RWPE2 (cell line): Measurements from ENCODE around the gene GALK2.

Experiments used
- ATAC-seq: fragments of 200-7000 bp; cut with Tn5 transposase; 3 replicates; pipeline ENCODE4 v1.9.1; 2021; ENCODE audit warnings: low read depth
- DNase-seq: peaks from one replicate; pipeline ENCODE4 v3.0.0-alpha.2; 2020; ENCODE audit warnings: low spot score
- H3K27ac ChIP-seq: fragments of 450-650 bp; 2 replicates; pipeline ENCODE4 v1.5.1; 2017; ENCODE audit warnings: mild to moderate bottlenecking; ENCODE audit not compliant: poor library complexity, severe bottlenecking
- H3K27me3 ChIP-seq: fragments of 250-450 bp; sonication (Bioruptor Pico); 2 replicates; pipeline ENCODE4 v1.5.1; 2021; ENCODE audit warnings: mild to moderate bottlenecking, moderate library complexity; ENCODE audit not compliant: insufficient read depth, poor library complexity, severe bottlenecking
- H3K36me3 ChIP-seq: fragments of 250-450 bp; sonication (Bioruptor Pico); 2 replicates; pipeline ENCODE4 v1.5.1; 2020; ENCODE audit warnings: low read depth, mild to moderate bottlenecking, moderate library complexity
- H3K4me1 ChIP-seq: fragments of 250-450 bp; sonication (Bioruptor Pico); 2 replicates; pipeline ENCODE4 v1.5.1; 2021; ENCODE audit warnings: mild to moderate bottlenecking, moderate library complexity; ENCODE audit not compliant: insufficient read depth, poor library complexity, severe bottlenecking
- H3K4me3 ChIP-seq: fragments of 250-450 bp; sonication (Bioruptor Pico); 2 replicates; pipeline ENCODE4 v1.5.1; 2021; ENCODE audit warnings: mild to moderate bottlenecking, moderate library complexity; ENCODE audit not compliant: severe bottlenecking
- H3K9me3 ChIP-seq: fragments of 250-450 bp; sonication (Bioruptor Pico); 2 replicates; pipeline ENCODE4 v1.5.1; 2021; ENCODE audit warnings: mild to moderate bottlenecking, moderate library complexity; ENCODE audit not compliant: severe bottlenecking
- TF ChIP-seq, protein P1 (sequence below): fragments of 450-650 bp; IDR thresholded peaks from one replicate; pipeline ENCODE4 v1.5.1; 2017; ENCODE audit warnings: mild to moderate bottlenecking, moderate library complexity; ENCODE audit not compliant: poor library complexity, severe bottlenecking

Gene GALK2

DNA sequence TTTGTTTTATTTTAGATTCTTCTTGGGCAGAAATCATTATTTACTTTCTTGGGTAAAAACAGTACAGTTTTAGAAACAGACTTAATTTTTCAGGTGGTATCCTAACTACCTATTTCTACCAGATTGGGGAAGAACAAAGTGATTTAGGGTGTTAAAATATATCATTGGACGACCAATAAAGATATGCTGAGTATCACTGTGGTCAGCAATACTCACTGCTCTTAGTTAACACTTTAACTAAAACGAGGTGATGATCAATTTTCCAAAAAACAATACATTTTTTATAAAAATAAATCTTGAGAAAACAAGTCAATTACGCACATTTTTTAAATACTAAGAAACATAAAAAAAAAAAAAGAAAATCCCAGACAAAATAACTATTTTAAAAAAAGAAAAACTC, 18.2 kb upstream of the GALK2 start:
- Histone ChIP-seq H3K9me3 (no peaks in the 10 kb centered on the region), H3K27ac (no peak overlapping the region), H3K4me1 (peaks cover 30% of the 10 kb centered on the region), H3K27me3 (no peaks in the 10 kb centered on the region), H3K36me3 (peaks cover 19% of the 10 kb centered on the region), H3K4me3 (no peak overlapping the region)
- TF ChIP-seq, protein P1, sequence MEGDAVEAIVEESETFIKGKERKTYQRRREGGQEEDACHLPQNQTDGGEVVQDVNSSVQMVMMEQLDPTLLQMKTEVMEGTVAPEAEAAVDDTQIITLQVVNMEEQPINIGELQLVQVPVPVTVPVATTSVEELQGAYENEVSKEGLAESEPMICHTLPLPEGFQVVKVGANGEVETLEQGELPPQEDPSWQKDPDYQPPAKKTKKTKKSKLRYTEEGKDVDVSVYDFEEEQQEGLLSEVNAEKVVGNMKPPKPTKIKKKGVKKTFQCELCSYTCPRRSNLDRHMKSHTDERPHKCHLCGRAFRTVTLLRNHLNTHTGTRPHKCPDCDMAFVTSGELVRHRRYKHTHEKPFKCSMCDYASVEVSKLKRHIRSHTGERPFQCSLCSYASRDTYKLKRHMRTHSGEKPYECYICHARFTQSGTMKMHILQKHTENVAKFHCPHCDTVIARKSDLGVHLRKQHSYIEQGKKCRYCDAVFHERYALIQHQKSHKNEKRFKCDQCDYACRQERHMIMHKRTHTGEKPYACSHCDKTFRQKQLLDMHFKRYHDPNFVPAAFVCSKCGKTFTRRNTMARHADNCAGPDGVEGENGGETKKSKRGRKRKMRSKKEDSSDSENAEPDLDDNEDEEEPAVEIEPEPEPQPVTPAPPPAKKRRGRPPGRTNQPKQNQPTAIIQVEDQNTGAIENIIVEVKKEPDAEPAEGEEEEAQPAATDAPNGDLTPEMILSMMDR, result no peak
- ATAC-seq (no peak), DNase-seq (no peak)

DNA sequence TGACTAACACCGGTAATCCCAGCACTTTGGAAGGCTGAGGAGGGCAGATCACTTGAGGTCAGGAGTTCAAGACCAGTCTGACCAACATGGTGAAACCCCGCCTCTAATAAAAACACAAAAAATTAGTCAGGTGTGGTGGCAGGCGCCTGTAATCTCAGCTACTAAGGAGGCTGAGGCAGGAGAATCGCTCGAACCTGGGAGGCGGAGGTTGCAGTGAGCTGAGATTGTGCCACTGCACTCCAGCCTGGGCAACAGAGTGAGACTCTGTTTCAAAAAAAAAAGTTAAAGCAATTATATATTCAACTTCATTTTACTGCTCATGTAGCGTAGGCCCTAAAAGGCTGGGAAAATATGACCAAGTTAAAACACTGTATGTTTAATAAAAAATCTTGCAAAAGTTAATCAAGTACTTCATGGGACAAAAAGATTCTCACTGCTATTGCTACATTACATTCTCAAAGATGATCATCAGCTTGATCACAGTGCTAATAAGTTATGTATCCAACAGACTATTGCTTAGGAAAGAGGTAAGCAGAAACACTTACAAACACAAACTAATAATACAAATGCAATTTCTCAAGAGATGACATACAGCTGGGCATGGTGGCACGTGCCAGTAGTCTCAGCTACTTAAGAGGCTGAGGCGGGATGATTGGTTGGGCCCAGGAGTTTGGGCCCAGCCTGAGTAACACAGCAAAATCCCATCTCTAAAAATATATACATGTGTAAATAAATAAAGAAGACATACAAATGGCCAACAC, 17.3 kb upstream of the GALK2 start:
- Histone ChIP-seq H3K27ac (no peak overlapping the region), H3K4me1 (peaks cover 37% of the 10 kb centered on the region), H3K9me3 (no peaks in the 10 kb centered on the region), H3K36me3 (peaks cover 22% of the 10 kb centered on the region), H3K27me3 (no peaks in the 10 kb centered on the region), H3K4me3 (no peak overlapping the region)
- TF ChIP-seq, protein P1, result no peak
- DNase-seq (no peak), ATAC-seq (no peak)

DNA sequence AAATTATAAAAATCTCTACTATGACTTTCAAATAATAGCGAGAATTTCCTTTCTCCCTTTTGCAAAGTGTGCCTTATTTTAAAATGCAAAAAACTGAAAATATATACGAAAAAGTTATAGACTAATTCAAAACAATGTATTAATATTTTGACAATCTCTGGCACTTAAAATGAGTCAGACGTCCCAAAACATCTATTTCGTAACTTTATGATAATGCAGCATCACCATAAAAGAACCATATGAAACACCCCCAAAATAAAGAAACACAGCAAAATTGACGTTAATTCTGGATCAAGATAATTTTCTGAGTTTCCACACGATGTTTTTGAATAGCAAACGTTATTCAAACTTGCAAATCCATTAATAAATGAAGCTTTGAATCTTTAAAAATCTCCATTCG, 15.7 kb upstream of the GALK2 start:
- DNase-seq, result no peak
- peak overlapping the region; percentile 50 for H3K27ac ChIP-seq
- H3K4me3 ChIP-seq, result peak overlapping the region; percentile 84
- H3K9me3 ChIP-seq, result no peaks in the 10 kb centered on the region
- TF ChIP-seq, protein P1, result no peak
- ATAC-seq, result no peak
- peaks cover 34% of the 10 kb centered on the region for H3K4me1 ChIP-seq
- peaks cover 18% of the 10 kb centered on the region for H3K36me3 ChIP-seq
- H3K27me3 ChIP-seq, result no peaks in the 10 kb centered on the region

DNA sequence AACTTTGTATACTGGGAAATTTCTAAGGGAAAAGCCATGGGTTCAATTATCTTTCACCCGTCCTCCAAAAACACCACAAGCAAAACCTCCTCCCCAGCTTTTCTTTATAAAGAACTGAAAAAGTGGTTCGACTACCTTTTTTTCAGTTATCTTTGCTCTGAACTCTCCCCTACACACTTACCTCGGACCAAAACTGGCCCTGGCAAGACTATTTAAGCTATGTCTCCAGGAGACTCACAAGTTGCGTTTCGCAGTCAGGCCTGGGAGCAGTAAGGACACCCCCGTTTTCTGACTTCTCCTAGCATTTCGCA, 15.3 kb upstream of the GALK2 start:
- Histone ChIP-seq H3K9me3 (no peaks in the 10 kb centered on the region), H3K27ac (peak overlapping the region; percentile 50), H3K36me3 (peaks cover 14% of the 10 kb centered on the region), H3K4me3 (peak overlapping the region; percentile 84), H3K27me3 (no peaks in the 10 kb centered on the region), H3K4me1 (peaks cover 34% of the 10 kb centered on the region)
- no peak for DNase-seq
- TF ChIP-seq, protein P1, result no peak
- peak; percentile 8 for ATAC-seq

- Histone ChIP-seq H3K27ac (peak within 1 kb of the TSS; percentile 50), H3K27me3 (no peaks in the 10 kb centered on the region), H3K9me3 (no peaks in the 10 kb centered on the region), H3K4me3 (peak within 1 kb of the TSS; percentile 84), H3K36me3 (peaks cover 13% of the 10 kb centered on the region), H3K4me1 (peaks cover 34% of the 10 kb centered on the region)
- peak; percentile 95 for ATAC-seq
- peak; percentile 96 for DNase-seq
- TF ChIP-seq, protein P1, result no peak
These were observed 14.8 kb upstream of the GALK2 start, which contains the start of gene COPS2 for GRCh38 chr15:49155110-49155833. Gene COPS2, minus strand, starts transcription at chr15:49155599. Its CDS starts 21 bp downstream, at chr15:49155578.
